Measurements from ENCODE around the gene PRDX1.

DNA sequence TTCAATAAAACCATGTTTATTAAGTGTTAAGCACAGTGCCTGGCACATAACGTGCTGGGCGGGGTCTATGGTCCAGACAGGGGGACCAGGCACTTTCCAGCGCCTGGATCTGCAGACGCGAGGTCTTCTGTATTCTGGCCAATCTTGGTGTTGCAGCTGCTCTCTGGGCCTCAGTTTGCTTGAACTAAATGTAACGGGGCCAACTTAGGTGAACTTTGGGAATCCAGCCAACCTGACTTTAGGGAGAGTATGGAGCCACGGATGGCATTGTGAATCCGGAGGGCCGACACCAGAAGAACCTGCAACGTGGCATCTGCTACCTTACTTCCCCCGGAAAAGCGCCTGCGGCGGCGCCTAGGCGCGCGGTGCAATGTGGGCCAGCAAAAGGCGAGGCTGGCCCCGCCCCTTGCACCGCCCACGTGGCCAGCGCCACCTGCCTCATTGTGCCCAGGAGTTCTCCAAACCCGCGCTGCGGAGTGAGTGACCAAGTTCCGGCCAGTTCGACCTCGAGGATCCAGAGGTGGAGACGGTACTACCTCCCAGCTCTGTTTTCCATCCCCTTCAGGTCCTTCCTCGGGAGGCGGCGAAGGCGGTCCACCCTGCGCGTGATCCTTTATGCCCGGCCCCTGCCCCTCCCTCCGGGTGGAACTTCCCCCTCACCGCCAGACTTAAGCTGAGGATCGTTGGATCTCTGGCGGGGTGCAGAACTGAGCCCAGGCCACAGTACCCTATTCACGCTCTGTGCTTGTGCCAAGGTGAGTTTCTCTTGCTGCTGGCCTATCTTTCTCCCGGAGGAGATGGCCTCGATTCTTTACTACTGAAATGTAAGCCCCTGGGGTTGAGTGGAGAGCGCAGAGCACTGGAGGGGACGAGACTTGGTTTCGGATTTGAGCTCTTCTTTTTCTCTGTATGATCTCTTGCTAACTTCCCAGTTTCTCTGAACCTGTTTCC lies 29.0 kb upstream of the PRDX1 start, which contains the start of gene AKR1A1:
- TF ChIP-seq, protein P1, sequence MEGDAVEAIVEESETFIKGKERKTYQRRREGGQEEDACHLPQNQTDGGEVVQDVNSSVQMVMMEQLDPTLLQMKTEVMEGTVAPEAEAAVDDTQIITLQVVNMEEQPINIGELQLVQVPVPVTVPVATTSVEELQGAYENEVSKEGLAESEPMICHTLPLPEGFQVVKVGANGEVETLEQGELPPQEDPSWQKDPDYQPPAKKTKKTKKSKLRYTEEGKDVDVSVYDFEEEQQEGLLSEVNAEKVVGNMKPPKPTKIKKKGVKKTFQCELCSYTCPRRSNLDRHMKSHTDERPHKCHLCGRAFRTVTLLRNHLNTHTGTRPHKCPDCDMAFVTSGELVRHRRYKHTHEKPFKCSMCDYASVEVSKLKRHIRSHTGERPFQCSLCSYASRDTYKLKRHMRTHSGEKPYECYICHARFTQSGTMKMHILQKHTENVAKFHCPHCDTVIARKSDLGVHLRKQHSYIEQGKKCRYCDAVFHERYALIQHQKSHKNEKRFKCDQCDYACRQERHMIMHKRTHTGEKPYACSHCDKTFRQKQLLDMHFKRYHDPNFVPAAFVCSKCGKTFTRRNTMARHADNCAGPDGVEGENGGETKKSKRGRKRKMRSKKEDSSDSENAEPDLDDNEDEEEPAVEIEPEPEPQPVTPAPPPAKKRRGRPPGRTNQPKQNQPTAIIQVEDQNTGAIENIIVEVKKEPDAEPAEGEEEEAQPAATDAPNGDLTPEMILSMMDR (conservative IDR thresholded peaks at IDR 0.05; ENCODE audit: low read depth, low read length): no peak
- no peak for TF ChIP-seq EZH2 (IDR thresholded peaks at IDR 0.05; ENCODE audit: low read length, unreplicated experiment)
